NCI-H748 (cell line): ENCODE measurements around the gene C10orf67.
"Not testable (repeated sequence)": the region's sequence is repeated elsewhere in the genome, so short reads cannot be mapped to it uniquely, and the experiment has no call there.

Experiments used
- DNase-seq: peaks from one replicate; lab custom pipeline; 2025; ENCODE audit not compliant: unreplicated experiment; lab: John Stamatoyannopoulos, UW

The C10orf67 gene

DNA sequence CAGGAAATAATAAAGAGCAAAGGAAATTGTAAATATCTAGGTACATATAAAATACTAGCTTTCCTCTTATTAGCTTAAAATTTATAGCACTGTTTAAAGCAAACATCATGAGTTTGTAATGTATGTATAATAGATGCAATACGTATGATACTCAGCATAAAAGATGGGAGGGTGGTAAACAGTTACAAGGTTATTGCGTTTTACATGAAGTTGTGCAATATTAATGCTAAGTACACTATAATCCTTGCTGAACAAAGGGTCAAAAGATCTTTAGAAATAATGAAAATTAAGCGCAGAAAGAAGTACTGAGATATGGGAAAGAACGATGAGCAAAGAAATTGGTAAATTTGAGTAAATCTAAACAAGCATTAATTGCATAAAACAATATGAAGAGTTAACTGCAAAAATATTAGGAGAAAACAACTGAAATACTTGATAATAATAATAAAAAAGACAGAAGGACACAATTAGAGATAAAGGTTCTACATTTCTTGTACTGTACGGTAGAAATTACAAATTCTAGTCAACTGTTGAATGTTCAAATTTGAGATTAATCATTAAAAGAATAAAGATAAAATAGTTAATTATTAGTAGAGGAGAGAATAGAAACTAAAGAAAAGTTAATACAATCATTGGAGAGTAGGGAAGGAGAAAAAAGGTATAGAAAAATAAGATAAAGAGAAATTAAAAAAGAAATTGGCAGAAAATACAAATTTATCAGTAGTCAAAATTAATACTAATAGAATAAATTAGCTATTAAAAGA is 17.9 kb downstream of the C10orf67 start:
- DNase-seq: no peak

DNA sequence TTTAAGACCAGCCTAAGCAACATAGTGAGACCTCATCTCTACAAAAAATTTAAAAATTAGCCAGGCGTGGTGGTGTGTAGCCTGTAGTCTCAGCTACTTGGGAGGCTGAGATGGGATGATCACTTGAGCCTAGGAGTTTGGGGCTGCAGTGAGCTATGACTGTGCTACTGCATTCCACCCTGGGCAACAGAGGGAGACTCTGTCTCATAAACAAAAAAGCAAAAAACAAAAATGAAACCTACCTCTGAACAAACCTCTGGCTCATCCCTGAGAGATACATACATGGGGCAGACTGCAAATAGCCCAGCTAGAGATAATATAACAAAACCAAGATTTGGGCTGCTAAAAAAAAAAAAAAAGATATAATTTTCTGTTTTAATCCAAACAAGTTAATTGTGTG is 19.5 kb downstream of the C10orf67 start:
- no peak for DNase-seq

GRCh38 chr10:23324351-23324750 is 20.2 kb downstream of the C10orf67 start:
- DNase-seq: no peak

DNA sequence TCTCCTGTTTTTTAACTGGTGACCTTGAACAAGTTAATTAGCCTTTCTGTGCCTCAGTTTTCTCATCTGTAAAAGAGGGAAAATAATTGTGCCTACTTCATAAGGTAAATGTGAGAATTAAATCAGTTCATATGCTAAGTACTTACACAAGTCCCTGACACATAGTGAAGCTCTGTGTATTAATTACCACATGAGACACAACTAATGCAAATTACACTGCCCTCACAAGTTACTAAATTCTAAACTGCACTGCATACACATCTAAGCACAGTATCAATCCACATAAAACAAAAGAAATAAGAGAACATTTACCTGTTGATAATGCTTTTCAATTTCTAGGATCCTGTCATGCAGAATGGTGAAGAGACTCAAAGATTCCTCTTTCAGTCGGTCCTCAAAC is 22.5 kb downstream of the C10orf67 start:
- DNase-seq: no peak

GRCh38 chr10:23319835-23320234 is 24.8 kb downstream of the C10orf67 start:
- DNase-seq: peak; percentile 6

GRCh38 chr10:23318359-23318758 is 26.2 kb downstream of the C10orf67 start:
- DNase-seq: no peak

GRCh38 chr10:23317416-23317815 is 27.2 kb downstream of the C10orf67 start:
- DNase-seq: no peak

DNA sequence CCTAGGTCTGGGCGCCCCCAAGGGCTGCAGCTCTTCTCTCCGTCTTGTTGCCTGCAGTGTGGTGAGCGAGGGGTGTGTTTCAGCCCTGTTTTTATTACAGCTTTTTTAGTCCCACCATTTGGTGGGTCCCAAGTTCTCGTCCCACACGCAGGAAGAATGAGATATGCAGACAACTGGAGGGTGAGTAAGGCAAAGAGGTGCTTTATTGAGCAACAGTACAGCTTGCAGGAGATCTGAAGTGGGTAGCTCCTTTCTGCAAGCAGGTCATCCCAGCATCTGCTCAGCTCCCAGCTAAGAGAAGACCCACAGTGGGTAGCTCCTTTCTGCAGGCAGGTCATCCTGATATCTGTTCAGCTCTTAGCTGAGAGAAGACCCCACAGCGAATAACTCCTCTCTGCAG is 28.2 kb downstream of the C10orf67 start:
- DNase-seq: no peak

- no peak for DNase-seq
Measured at GRCh38 chr10:23315966-23316365, 28.6 kb downstream of the C10orf67 start.

DNA sequence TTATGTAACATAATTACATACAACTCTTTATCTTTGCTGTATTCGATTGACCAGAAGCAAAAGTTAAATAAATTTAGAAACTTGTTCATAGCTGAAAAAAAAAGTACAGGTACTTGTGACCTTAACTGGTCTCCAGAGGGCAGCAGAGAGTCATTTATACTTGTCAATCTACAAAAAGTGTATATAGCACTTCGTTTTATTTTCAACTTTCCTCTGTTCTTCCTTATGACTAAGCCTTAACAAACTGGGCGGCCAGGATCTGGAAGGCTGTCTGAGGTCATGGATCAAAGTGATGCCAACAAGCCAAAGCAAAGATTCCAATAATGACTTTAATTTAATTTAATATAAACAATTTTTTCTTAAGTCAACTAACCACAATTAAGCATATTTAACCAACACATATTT is 29.8 kb downstream of the C10orf67 start:
- peak; percentile 62 for DNase-seq

- no peak for DNase-seq
Measured at GRCh38 chr10:23311034-23311433, 33.6 kb downstream of the C10orf67 start.

DNA sequence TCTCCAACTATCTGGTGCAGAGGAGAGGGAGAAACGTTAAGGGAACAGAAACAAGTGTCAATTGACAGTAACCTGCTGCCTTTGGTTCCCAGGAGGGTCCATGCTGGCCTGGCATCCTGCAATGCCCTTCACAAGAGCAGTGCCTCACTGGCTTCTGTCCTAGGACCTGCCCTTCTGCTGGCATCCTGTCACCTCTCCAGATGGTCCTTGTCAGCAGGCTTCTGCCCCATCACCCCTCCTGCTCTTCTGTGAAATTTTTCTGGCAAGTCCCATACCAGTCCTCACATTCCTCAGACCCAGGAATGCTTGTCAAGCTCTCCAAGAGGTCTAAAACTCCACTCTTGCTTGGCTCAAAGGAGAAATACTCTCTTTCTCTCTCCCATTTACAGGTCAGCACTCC is 34.2 kb downstream of the C10orf67 start:
- no peak for DNase-seq

GRCh38 chr10:23299961-23300360 is 44.6 kb downstream of the C10orf67 start:
- not testable (repeated sequence) for DNase-seq

- DNase-seq: peak; percentile 23
Measured at GRCh38 chr10:23294638-23295247, 49.9 kb downstream of the C10orf67 start.

- DNase-seq: peak; percentile 38
Measured at GRCh38 chr10:23293973-23294590, 50.5 kb downstream of the C10orf67 start.

DNA sequence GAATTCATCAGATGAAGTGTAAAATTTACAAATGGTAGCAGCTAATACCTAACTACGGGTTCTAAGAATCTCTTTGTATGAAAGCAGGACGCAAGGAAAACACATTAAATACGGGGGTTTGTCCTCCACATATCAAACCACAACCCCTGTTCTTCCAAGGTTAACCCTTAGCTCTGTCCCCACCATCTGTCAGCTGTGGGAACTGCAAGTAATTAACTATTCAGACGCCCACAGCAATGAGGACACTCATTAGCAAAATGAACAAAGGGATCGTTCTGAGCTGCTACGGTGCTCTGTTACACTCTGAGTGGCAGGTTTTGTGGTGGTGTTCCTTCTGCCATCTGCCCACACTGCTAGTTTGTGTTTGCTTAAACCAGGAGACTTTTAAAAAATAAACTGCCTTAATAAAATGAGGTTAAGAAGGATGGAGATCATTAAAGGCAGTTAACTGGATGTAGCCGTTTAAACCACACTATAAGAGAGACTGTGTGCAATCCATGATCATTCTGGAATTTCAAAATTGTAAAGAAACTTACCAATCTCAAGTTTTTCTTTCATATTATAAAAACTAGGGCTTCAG is 51.4 kb downstream of the C10orf67 start:
- DNase-seq: peak; percentile 85

DNA sequence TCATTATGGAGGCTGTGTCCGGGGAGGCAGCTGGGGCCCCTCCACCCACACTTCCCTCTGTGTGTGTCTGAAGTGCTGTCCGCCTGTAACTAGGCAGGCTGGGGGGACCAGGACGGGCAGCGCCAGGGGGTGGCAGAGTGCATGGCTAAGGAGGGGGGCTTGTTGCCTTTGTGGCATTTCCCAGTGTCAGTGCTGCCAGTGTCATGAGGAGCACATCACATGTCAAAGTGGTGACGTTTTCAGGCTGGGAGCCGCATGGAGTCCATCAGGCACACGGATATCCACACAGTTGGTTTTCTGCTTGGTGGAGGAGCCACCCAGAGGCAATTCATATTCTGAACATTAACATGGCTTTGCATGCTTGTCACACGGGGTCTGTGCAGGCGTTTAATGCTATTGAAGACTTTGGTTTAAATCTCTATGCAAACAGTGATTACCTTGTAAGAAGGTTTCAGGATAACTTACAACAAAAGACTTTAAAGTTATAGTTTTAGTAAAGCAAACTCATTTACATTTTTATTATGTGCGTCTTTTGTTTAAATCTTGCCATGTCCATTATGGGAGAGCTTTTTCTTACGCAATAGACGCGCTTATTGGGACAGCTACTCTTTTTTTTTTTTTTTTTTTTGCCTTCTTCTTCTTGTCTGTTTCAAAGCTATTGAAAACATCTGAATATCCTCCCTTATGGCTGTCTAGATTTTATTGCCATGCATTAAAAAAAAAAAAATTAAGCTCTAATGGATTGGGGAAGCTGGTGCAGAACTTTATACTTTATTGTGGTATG is 52.9 kb downstream of the C10orf67 start:
- peak; percentile 67 for DNase-seq

DNA sequence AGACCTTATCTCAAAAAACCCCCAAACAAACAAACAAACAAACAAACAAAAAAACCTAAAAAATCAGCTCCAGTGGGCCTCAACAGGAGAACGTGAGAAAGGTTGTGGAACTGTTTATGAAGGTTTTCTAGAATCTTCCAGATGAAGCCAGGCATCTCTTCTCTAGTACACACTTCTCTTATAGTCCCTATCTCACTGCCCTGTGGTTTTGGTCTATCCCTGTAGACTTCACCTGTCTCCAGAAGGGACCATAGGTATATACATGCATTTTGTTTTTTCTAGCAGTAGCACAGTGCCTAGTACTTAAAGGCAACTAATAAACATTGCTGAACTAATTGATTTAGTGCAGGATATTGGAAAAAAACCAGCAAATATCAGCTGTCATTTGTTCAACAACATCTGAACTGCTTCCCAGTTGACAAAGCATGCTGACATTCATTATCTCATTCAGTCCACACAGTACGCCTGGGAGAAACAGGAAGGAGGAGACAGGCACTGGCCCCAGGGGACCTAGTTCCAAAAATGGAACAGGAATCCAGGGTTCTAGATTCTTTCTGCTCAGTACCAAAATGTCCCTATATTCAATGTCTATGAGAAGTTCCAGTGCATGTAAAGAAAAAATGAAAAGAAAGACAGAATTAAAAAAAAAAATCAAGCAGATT is 59.8 kb downstream of the C10orf67 start:
- no peak for DNase-seq

DNA sequence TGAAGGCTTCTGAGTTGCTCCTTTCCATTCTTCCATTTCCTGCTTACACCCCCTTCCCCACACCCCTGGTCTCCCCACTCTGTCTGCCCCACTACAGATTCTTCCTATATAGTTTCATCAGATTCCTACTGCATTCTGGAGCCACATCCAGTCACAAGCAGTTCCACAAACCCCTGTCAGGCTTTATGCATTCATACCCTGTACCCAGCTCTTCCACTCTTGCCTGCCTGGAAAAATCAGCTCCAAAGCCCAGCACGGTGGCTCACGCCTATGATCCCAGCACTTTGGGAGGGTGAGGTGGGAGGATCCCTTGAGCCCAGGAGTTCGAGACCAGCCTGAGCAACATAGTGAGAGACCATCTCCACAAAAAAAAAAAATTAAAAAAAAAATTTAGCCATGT is 60.4 kb downstream of the C10orf67 start:
- DNase-seq: no peak

- DNase-seq: no peak
Measured at GRCh38 chr10:23283680-23284079, 60.9 kb downstream of the C10orf67 start.

GRCh38 chr10:23281044-23281433 is 63.6 kb downstream of the C10orf67 start:
- no peak for DNase-seq
